NT2/D1 (cell line): ENCODE results near the gene LILRA2.
"Not testable (repeated sequence)": the region's sequence is repeated elsewhere in the genome, so short reads cannot be mapped to it uniquely, and the experiment has no call there.

Experiments used
- SUZ12 ChIP-seq: IDR thresholded peaks from 2 replicates; pipeline ENCODE4 v1.6.1; 2011; ENCODE audit not compliant: insufficient read length, insufficient read depth; ENCODE audit errors: extremely low read depth
- YY1 ChIP-seq: IDR thresholded peaks from 2 replicates; pipeline ENCODE4 v1.6.1; 2011; ENCODE audit not compliant: insufficient read length, insufficient read depth
- ZNF274 ChIP-seq: IDR thresholded peaks from 2 replicates; pipeline ENCODE4 v1.6.1; 2011; ENCODE audit warnings: mild to moderate bottlenecking, low read depth, low read length

GRCh38 chr19:54593445-54593844, 19.9 kb downstream of the LILRA2 start, which contains the start of gene LILRA1:
- TF ChIP-seq YY1, ZNF274, SUZ12: not testable (repeated sequence)
